ENCODE results near the gene NUPR2.

- TF ChIP-seq CTCF (conservative IDR thresholded peaks at IDR 0.05; ENCODE audit: low read depth, low read length) (no peak), POLR2A (IDR thresholded peaks at IDR 0.05; ENCODE audit: low read depth, low read length) (no peak), CEBPB (IDR thresholded peaks at IDR 0.05; ENCODE audit: low read depth, low read length) (no peak), ELK1 (IDR thresholded peaks at IDR 0.05; ENCODE audit: borderline replicate concordance, low read depth, low read length) (no peak), MAFK (IDR thresholded peaks at IDR 0.05; ENCODE audit: low read depth, low read length) (no peak), SMC3 (IDR thresholded peaks at IDR 0.05; ENCODE audit: low read depth, low read length) (no peak)
Measured at GRCh38 chr7:56097700-56098099, 18.5 kb downstream of the NUPR2 start.

All from IMR-90 (cell line).